Measurements from ENCODE around the gene PPIF.
A peak's percentile ranks its signal among the peaks of the same experiment; 100 is the strongest.

PPIF gene

GRCh38 chr10:79380946-79381721 lies 33.9 kb downstream of the PPIF start:
- Histone ChIP-seq H3K27me3 (ENCODE audit: control insufficient read depth in 1 of 2, insufficient read depth in 1 of 2, low read length in 2 of 2) (no peaks in the 10 kb centered on the region), H3K4me1 (ENCODE audit: control insufficient read depth, insufficient read depth, low read depth, low read length) (peaks cover 49% of the 10 kb centered on the region), H2AK5ac (ENCODE audit: low read length, severe bottlenecking) (peak overlapping the region; percentile 99), H2BK5ac (ENCODE audit: low read depth, low read length, poor library complexity, severe bottlenecking) (peak overlapping the region; percentile 57), H3K4ac (ENCODE audit: low read depth in 1 of 2, low read length in 2 of 2) (peak overlapping the region; percentile 65 to 86), H3K36me3 (ENCODE audit: control insufficient read depth in 1 of 2, insufficient read depth in 2 of 2, low read depth in 1 of 2, low read length in 2 of 2) (peaks cover 25 to 31% of the 10 kb centered on the region in 2 experiments), H3K18ac (ENCODE audit: low read depth in 1 of 2, low read length in 2 of 2) (peak overlapping the region; percentile 34 to 46), H2BK120ac (ENCODE audit: low read depth, low read length) (no peak overlapping the region), H2BK12ac (ENCODE audit: low read length in 2 of 2) (peak overlapping the region; percentile 63 to 69), H3K4me2 (ENCODE audit: low read length, poor library complexity, severe bottlenecking) (no peak overlapping the region), H3K79me1 (replicated peaks; ENCODE audit: low read length, poor library complexity, severe bottlenecking) (peaks cover 4% of the 10 kb centered on the region), H3K14ac (ENCODE audit: low read length in 2 of 2) (no peak overlapping the region), H3K9ac (ENCODE audit: low read length) (peak overlapping the region; percentile 70), H3K27ac (ENCODE audit: low read length, poor library complexity, severe bottlenecking) (peak overlapping the region; percentile 88), H2AFZ (ENCODE audit: low read depth, low read length) (no peak overlapping the region), H3K4me3 (ENCODE audit: insufficient read depth in 1 of 2, low read depth in 1 of 2, low read length in 2 of 2) (peak overlapping the region in 1 of 2 experiments; percentile 31), H3K23ac (ENCODE audit: low read length in 2 of 2) (no peak overlapping the region), H2BK15ac (ENCODE audit: low read depth, poor library complexity, severe bottlenecking) (no peak overlapping the region), H4K91ac (ENCODE audit: low read length) (peak overlapping the region; percentile 62), H4K8ac (ENCODE audit: low read length) (peak overlapping the region; percentile 73), H3K9me3 (ENCODE audit: control insufficient read depth, low read length) (no peaks in the 10 kb centered on the region)
- 88% methylated on average over 9 of the region's 9 CpGs for WGBS
- DNase-seq: no peak

DNA sequence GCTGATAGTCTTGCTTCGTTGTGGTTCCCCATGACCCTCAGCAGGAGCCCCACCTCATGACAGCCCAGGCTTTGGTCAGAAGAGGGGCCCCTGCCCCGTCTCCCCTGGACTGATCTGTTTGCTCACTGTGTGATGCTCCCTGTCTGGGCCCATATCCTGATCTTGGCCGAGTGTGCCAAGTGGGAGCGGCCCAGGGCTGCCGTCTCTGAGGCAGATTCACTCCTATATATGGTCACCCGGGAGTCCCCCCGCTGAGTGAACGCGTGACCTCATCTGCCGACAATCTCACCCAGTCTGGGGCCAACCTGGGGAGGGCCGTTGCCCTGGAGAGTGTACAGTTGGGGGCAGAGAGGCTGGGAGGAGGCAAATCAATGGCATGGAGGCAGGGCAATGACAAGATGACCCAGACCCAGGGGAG lies 34.5 kb downstream of the PPIF start:
- peak overlapping the region; percentile 65 for H2BK15ac ChIP-seq (ENCODE audit: low read depth, poor library complexity, severe bottlenecking)
- no peak overlapping the region for H4K91ac ChIP-seq (ENCODE audit: low read length)
- H3K4me3 ChIP-seq (ENCODE audit: insufficient read depth in 1 of 2, low read depth in 1 of 2, low read length in 2 of 2): peak overlapping the region in 1 of 2 experiments; percentile 20
- H2BK5ac ChIP-seq (ENCODE audit: low read depth, low read length, poor library complexity, severe bottlenecking): peak overlapping the region; percentile 93
- no peaks in the 10 kb centered on the region for H3K27me3 ChIP-seq (ENCODE audit: control insufficient read depth in 1 of 2, insufficient read depth in 1 of 2, low read length in 2 of 2)
- peaks cover 32 to 38% of the 10 kb centered on the region in 2 experiments for H3K36me3 ChIP-seq (ENCODE audit: control insufficient read depth in 1 of 2, insufficient read depth in 2 of 2, low read depth in 1 of 2, low read length in 2 of 2)
- H3K9me3 ChIP-seq (ENCODE audit: control insufficient read depth, low read length): no peaks in the 10 kb centered on the region
- peak overlapping the region; percentile 70 for H3K9ac ChIP-seq (ENCODE audit: low read length)
- peak overlapping the region in 1 of 2 experiments; percentile 35 for H3K14ac ChIP-seq (ENCODE audit: low read length in 2 of 2)
- WGBS: 30% methylated on average over 11 of the region's 11 CpGs
- peak overlapping the region in 1 of 2 experiments; percentile 80 for H3K23ac ChIP-seq (ENCODE audit: low read length in 2 of 2)
- H2BK120ac ChIP-seq (ENCODE audit: low read depth, low read length): no peak overlapping the region
- peak overlapping the region; percentile 83 for H4K8ac ChIP-seq (ENCODE audit: low read length)
- H3K4me2 ChIP-seq (ENCODE audit: low read length, poor library complexity, severe bottlenecking): peak overlapping the region; percentile 8
- no peak overlapping the region for H2BK12ac ChIP-seq (ENCODE audit: low read length in 2 of 2)
- peak overlapping the region; percentile 88 for H2AK5ac ChIP-seq (ENCODE audit: low read length, severe bottlenecking)
- peaks cover 46% of the 10 kb centered on the region for H3K4me1 ChIP-seq (ENCODE audit: control insufficient read depth, insufficient read depth, low read depth, low read length)
- DNase-seq: peak; percentile 91
- no peak overlapping the region for H2AFZ ChIP-seq (ENCODE audit: low read depth, low read length)
- peak overlapping the region; percentile 25 to 46 for H3K18ac ChIP-seq (ENCODE audit: low read depth in 1 of 2, low read length in 2 of 2)
- peak overlapping the region in 1 of 2 experiments; percentile 65 for H3K4ac ChIP-seq (ENCODE audit: low read depth in 1 of 2, low read length in 2 of 2)
- peak overlapping the region; percentile 88 for H3K27ac ChIP-seq (ENCODE audit: low read length, poor library complexity, severe bottlenecking)
- peaks cover 4% of the 10 kb centered on the region for H3K79me1 ChIP-seq (replicated peaks; ENCODE audit: low read length, poor library complexity, severe bottlenecking)

GRCh38 chr10:79382491-79382941 lies 35.2 kb downstream of the PPIF start:
- Histone ChIP-seq H3K4me2 (ENCODE audit: low read length, poor library complexity, severe bottlenecking) (no peak overlapping the region), H2BK120ac (ENCODE audit: low read depth, low read length) (no peak overlapping the region), H3K23ac (ENCODE audit: low read length in 2 of 2) (no peak overlapping the region), H3K79me1 (replicated peaks; ENCODE audit: low read length, poor library complexity, severe bottlenecking) (peaks cover 4% of the 10 kb centered on the region), H3K27me3 (ENCODE audit: control insufficient read depth in 1 of 2, insufficient read depth in 1 of 2, low read length in 2 of 2) (no peaks in the 10 kb centered on the region), H3K4me1 (ENCODE audit: control insufficient read depth, insufficient read depth, low read depth, low read length) (peaks cover 46% of the 10 kb centered on the region), H2BK5ac (ENCODE audit: low read depth, low read length, poor library complexity, severe bottlenecking) (peak overlapping the region; percentile 93), H3K36me3 (ENCODE audit: control insufficient read depth in 1 of 2, insufficient read depth in 2 of 2, low read depth in 1 of 2, low read length in 2 of 2) (peaks cover 36 to 45% of the 10 kb centered on the region in 2 experiments), H3K4me3 (ENCODE audit: insufficient read depth in 1 of 2, low read depth in 1 of 2, low read length in 2 of 2) (peak overlapping the region in 1 of 2 experiments; percentile 20), H3K9me3 (ENCODE audit: control insufficient read depth, low read length) (no peaks in the 10 kb centered on the region), H3K4ac (ENCODE audit: low read depth in 1 of 2, low read length in 2 of 2) (peak overlapping the region; percentile 49 to 59), H3K27ac (ENCODE audit: low read length, poor library complexity, severe bottlenecking) (peak overlapping the region; percentile 88), H4K8ac (ENCODE audit: low read length) (peak overlapping the region; percentile 41), H3K18ac (ENCODE audit: low read depth in 1 of 2, low read length in 2 of 2) (no peak overlapping the region), H3K14ac (ENCODE audit: low read length in 2 of 2) (peak overlapping the region in 1 of 2 experiments; percentile 57), H3K9ac (ENCODE audit: low read length) (peak overlapping the region; percentile 70), H2AFZ (ENCODE audit: low read depth, low read length) (no peak overlapping the region), H2BK15ac (ENCODE audit: low read depth, poor library complexity, severe bottlenecking) (peak overlapping the region; percentile 1), H2BK12ac (ENCODE audit: low read length in 2 of 2) (peak overlapping the region in 1 of 2 experiments; percentile 70), H2AK5ac (ENCODE audit: low read length, severe bottlenecking) (peak overlapping the region; percentile 99), H4K91ac (ENCODE audit: low read length) (peak overlapping the region; percentile 52)
- 92% methylated on average over 18 of the region's 18 CpGs for WGBS
- DNase-seq: no peak

DNA sequence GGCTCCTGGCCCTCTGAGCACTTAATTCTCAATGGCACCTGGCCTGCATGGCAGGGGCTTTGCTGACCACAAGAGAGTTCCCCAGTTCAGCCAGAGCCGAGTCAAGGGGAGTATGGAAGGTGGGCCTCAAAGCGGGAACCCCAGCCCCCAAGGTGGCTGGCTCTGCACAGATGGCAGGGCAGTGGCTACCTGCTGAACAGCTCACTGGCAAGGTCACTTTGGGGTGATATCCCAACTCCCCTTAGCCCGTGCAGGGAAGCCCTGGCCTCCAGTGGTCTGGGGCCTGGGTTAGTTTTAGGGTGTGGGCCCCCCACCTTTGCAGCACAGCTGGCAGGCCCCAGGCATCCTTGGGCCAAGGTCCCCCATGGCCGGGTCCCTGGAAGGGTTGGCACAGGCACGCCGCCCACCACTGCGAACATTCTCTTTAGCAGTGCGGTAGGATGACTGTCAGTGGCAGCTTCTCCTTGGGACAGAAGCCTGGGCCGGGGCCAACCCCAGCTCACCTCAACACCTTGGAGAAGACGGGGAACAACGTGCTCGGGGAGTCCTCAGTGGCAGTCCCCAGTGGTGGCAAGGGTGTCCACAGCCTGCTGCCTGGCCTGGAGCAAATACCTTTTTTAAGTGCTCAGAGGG lies 36.8 kb downstream of the PPIF start:
- no peak overlapping the region for H3K9ac ChIP-seq (ENCODE audit: low read length)
- no peaks in the 10 kb centered on the region for H3K9me3 ChIP-seq (ENCODE audit: control insufficient read depth, low read length)
- no peak overlapping the region for H3K4me2 ChIP-seq (ENCODE audit: low read length, poor library complexity, severe bottlenecking)
- peak overlapping the region; percentile 10 for H2AK5ac ChIP-seq (ENCODE audit: low read length, severe bottlenecking)
- H3K27me3 ChIP-seq (ENCODE audit: control insufficient read depth in 1 of 2, insufficient read depth in 1 of 2, low read length in 2 of 2): no peaks in the 10 kb centered on the region
- H2AFZ ChIP-seq (ENCODE audit: low read depth, low read length): no peak overlapping the region
- peak overlapping the region in 1 of 2 experiments; percentile 18 for H3K18ac ChIP-seq (ENCODE audit: low read depth in 1 of 2, low read length in 2 of 2)
- H3K4me1 ChIP-seq (ENCODE audit: control insufficient read depth, insufficient read depth, low read depth, low read length): peaks cover 48% of the 10 kb centered on the region
- H2BK12ac ChIP-seq (ENCODE audit: low read length in 2 of 2): peak overlapping the region in 1 of 2 experiments; percentile 42
- H3K27ac ChIP-seq (ENCODE audit: low read length, poor library complexity, severe bottlenecking): no peak overlapping the region
- peaks cover 52 to 55% of the 10 kb centered on the region in 2 experiments for H3K36me3 ChIP-seq (ENCODE audit: control insufficient read depth in 1 of 2, insufficient read depth in 2 of 2, low read depth in 1 of 2, low read length in 2 of 2)
- H3K4ac ChIP-seq (ENCODE audit: low read depth in 1 of 2, low read length in 2 of 2): no peak overlapping the region
- H2BK5ac ChIP-seq (ENCODE audit: low read depth, low read length, poor library complexity, severe bottlenecking): no peak overlapping the region
- peaks cover 11% of the 10 kb centered on the region for H3K79me1 ChIP-seq (replicated peaks; ENCODE audit: low read length, poor library complexity, severe bottlenecking)
- DNase-seq: no peak
- peak overlapping the region; percentile 22 for H4K91ac ChIP-seq (ENCODE audit: low read length)
- H2BK120ac ChIP-seq (ENCODE audit: low read depth, low read length): no peak overlapping the region
- no peak overlapping the region for H3K23ac ChIP-seq (ENCODE audit: low read length in 2 of 2)
- no peak overlapping the region for H2BK15ac ChIP-seq (ENCODE audit: low read depth, poor library complexity, severe bottlenecking)
- H3K4me3 ChIP-seq (ENCODE audit: insufficient read depth in 1 of 2, low read depth in 1 of 2, low read length in 2 of 2): no peak overlapping the region
- WGBS: 98% methylated on average over 12 of the region's 12 CpGs
- no peak overlapping the region for H4K8ac ChIP-seq (ENCODE audit: low read length)
- no peak overlapping the region for H3K14ac ChIP-seq (ENCODE audit: low read length in 2 of 2)
